ENCODE measurements around the gene CLN6.
"Not testable (repeated sequence)": the region's sequence is repeated elsewhere in the genome, so short reads cannot be mapped to it uniquely, and the experiment has no call there.

Gene CLN6

GRCh38 chr15:68234060-68234459 lies 4.5 kb upstream of the CLN6 start:
- FAIRE-seq (no peak), DNase-seq (ENCODE audit: insufficient read length, low spot score) (no peak)
- TF ChIP-seq POLR2AphosphoS5 (IDR thresholded peaks at IDR 0.05; ENCODE audit: low read depth, low read length), result no peak
- TF ChIP-seq PAX5 (IDR thresholded peaks at IDR 0.05; ENCODE audit: insufficient read depth, low read length, severe bottlenecking), result no peak
- no peak for TF ChIP-seq POU2F2 (IDR thresholded peaks at IDR 0.05; ENCODE audit: low read depth, low read length)
- no peak for TF ChIP-seq POLR2A (IDR thresholded peaks at IDR 0.05; ENCODE audit: low read depth, low read length)
- no peak for TF ChIP-seq SPI1 (IDR thresholded peaks at IDR 0.05; ENCODE audit: low read depth, low read length)
- no peak for TF ChIP-seq TAF1 (IDR thresholded peaks at IDR 0.05; ENCODE audit: low read depth, low read length)

- DNase-seq (ENCODE audit: insufficient read length, low spot score) (no peak), FAIRE-seq (no peak)
- TF ChIP-seq SPI1 (IDR thresholded peaks at IDR 0.05; ENCODE audit: low read depth, low read length), result peak; percentile 71
- TF ChIP-seq POLR2A (IDR thresholded peaks at IDR 0.05; ENCODE audit: low read depth, low read length), result no peak
These were observed 3.4 kb upstream of the CLN6 start for GRCh38 chr15:68232937-68233336.

GRCh38 chr15:68232449-68232848 lies 2.9 kb upstream of the CLN6 start:
- TF ChIP-seq POU2F2 (IDR thresholded peaks at IDR 0.05; ENCODE audit: low read depth, low read length) (no peak), POLR2A (IDR thresholded peaks at IDR 0.05; ENCODE audit: low read depth, low read length) (no peak), POLR2AphosphoS5 (IDR thresholded peaks at IDR 0.05; ENCODE audit: low read depth, low read length) (no peak), SPI1 (IDR thresholded peaks at IDR 0.05; ENCODE audit: low read depth, low read length) (no peak), PAX5 (IDR thresholded peaks at IDR 0.05; ENCODE audit: insufficient read depth, low read length, severe bottlenecking) (no peak), TAF1 (IDR thresholded peaks at IDR 0.05; ENCODE audit: low read depth, low read length) (no peak)
- DNase-seq (ENCODE audit: insufficient read length, low spot score) (no peak), FAIRE-seq (no peak)

- no peak for FAIRE-seq
- TF ChIP-seq TAF1 (IDR thresholded peaks at IDR 0.05; ENCODE audit: low read depth, low read length) (no peak), POU2F2 (IDR thresholded peaks at IDR 0.05; ENCODE audit: low read depth, low read length) (no peak), SPI1 (IDR thresholded peaks at IDR 0.05; ENCODE audit: low read depth, low read length) (no peak), PAX5 (IDR thresholded peaks at IDR 0.05; ENCODE audit: insufficient read depth, low read length, severe bottlenecking) (no peak), POLR2A (IDR thresholded peaks at IDR 0.05; ENCODE audit: low read depth, low read length) (no peak), POLR2AphosphoS5 (IDR thresholded peaks at IDR 0.05; ENCODE audit: low read depth, low read length) (no peak)
- DNase-seq (ENCODE audit: insufficient read length, low spot score), result no peak
These were observed 1.7 kb upstream of the CLN6 start for GRCh38 chr15:68231102-68231818.

GRCh38 chr15:68230157-68231100 lies 901 bp upstream of the CLN6 start:
- DNase-seq (ENCODE audit: insufficient read length, low spot score), result no peak
- FAIRE-seq, result peak; percentile 9
- TF ChIP-seq POLR2AphosphoS5 (IDR thresholded peaks at IDR 0.05; ENCODE audit: low read depth, low read length), result no peak
- no peak for TF ChIP-seq POLR2A (IDR thresholded peaks at IDR 0.05; ENCODE audit: low read depth, low read length)
- no peak for TF ChIP-seq TAF1 (IDR thresholded peaks at IDR 0.05; ENCODE audit: low read depth, low read length)
- TF ChIP-seq PAX5 (IDR thresholded peaks at IDR 0.05; ENCODE audit: insufficient read depth, low read length, severe bottlenecking), result no peak
- no peak for TF ChIP-seq SPI1 (IDR thresholded peaks at IDR 0.05; ENCODE audit: low read depth, low read length)
- TF ChIP-seq POU2F2 (IDR thresholded peaks at IDR 0.05; ENCODE audit: low read depth, low read length), result no peak

GRCh38 chr15:68228971-68229385 lies 550 bp downstream of the CLN6 start:
- no peak for DNase-seq (ENCODE audit: insufficient read length, low spot score)

GRCh38 chr15:68228143-68228970 lies 1.2 kb downstream of the CLN6 start:
- TF ChIP-seq POLR2A (IDR thresholded peaks at IDR 0.05; ENCODE audit: low read depth, low read length) (no peak), SPI1 (IDR thresholded peaks at IDR 0.05; ENCODE audit: low read depth, low read length) (peak; percentile 37; the same call in 1 of the 2 replicates), POLR2AphosphoS5 (IDR thresholded peaks at IDR 0.05; ENCODE audit: low read depth, low read length) (no peak), TAF1 (IDR thresholded peaks at IDR 0.05; ENCODE audit: low read depth, low read length) (no peak), POU2F2 (IDR thresholded peaks at IDR 0.05; ENCODE audit: low read depth, low read length) (peak; percentile 15; the same call in 1 of the 2 replicates), PAX5 (IDR thresholded peaks at IDR 0.05; ENCODE audit: insufficient read depth, low read length, severe bottlenecking) (no peak)
- no peak for FAIRE-seq
- no peak for DNase-seq (ENCODE audit: insufficient read length, low spot score)

More at GRCh38 chr15:68228971-68229385, 550 bp downstream of the CLN6 start:
- no peak for TF ChIP-seq POLR2AphosphoS5 (IDR thresholded peaks at IDR 0.05; ENCODE audit: low read depth, low read length)
- TF ChIP-seq TAF1 (IDR thresholded peaks at IDR 0.05; ENCODE audit: low read depth, low read length), result no peak
- TF ChIP-seq SPI1 (IDR thresholded peaks at IDR 0.05; ENCODE audit: low read depth, low read length), result no peak
- TF ChIP-seq PAX5 (IDR thresholded peaks at IDR 0.05; ENCODE audit: insufficient read depth, low read length, severe bottlenecking), result no peak
- peak; percentile 21; the same call in 1 of the 2 replicates for TF ChIP-seq POLR2A (IDR thresholded peaks at IDR 0.05; ENCODE audit: low read depth, low read length)
- peak; percentile 6 for TF ChIP-seq POU2F2 (IDR thresholded peaks at IDR 0.05; ENCODE audit: low read depth, low read length)
- no peak for FAIRE-seq

GRCh38 chr15:68227643-68228142 lies 1.8 kb downstream of the CLN6 start:
- FAIRE-seq (no peak), DNase-seq (ENCODE audit: insufficient read length, low spot score) (no peak)
- TF ChIP-seq POLR2A (IDR thresholded peaks at IDR 0.05; ENCODE audit: low read depth, low read length) (no peak), POU2F2 (IDR thresholded peaks at IDR 0.05; ENCODE audit: low read depth, low read length) (no peak), POLR2AphosphoS5 (IDR thresholded peaks at IDR 0.05; ENCODE audit: low read depth, low read length) (no peak)

GRCh38 chr15:68225442-68225841 lies 4.1 kb downstream of the CLN6 start:
- DNase-seq (ENCODE audit: insufficient read length, low spot score), result not testable (repeated sequence)

More at GRCh38 chr15:68225442-68225841, 4.1 kb downstream of the CLN6 start:
- not testable (repeated sequence) for FAIRE-seq
